Gastroesophageal sphincter (tissue), 3 donors: ENCODE data around the gene C1orf159.

Experiments
- CTCF ChIP-seq, 4 experiments: fragments of 200-600 bp in 2 of 4; fragments of 450-650 bp in 2 of 4; sonication (generic) in 1 of 4; IDR thresholded peaks; one replicate each; pipeline ENCODE4 v1.5.1; 2017 to 2019; ENCODE audit warnings: antibody characterized with exemption in 4 of 4, mild to moderate bottlenecking in 2 of 4, moderate library complexity in 2 of 4
- EP300 ChIP-seq: sonication (generic); formaldehyde crosslinking; IDR thresholded peaks from one replicate; pipeline ENCODE4 v1.6.1; 2017; ENCODE audit warnings: antibody characterized with exemption, mild to moderate bottlenecking
- POLR2A ChIP-seq, 2 donors: fragments of 450-650 bp; IDR thresholded peaks; one replicate each; pipeline ENCODE4 v1.6.1; 2017; ENCODE audit warnings: antibody characterized with exemption in 2 of 2, mild to moderate bottlenecking in 2 of 2, moderate library complexity in 1 of 2
- POLR2AphosphoS5 ChIP-seq: sonication (generic); formaldehyde crosslinking; IDR thresholded peaks from one replicate; pipeline ENCODE4 v1.6.1; 2017; ENCODE audit warnings: antibody characterized with exemption

GRCh38 chr1:1134300-1134970 lies 18.5 kb upstream of the C1orf159 start:
- TF ChIP-seq CTCF (IDR thresholded peaks at IDR 0.05) (no peak), POLR2A (IDR thresholded peaks at IDR 0.05) (no peak), EP300 (no peak), POLR2AphosphoS5 (no peak)
